Lower leg skin (tissue), 4 donors: Measurements from ENCODE around the gene SH2D3C. TPM values are rescaled to one million over a fixed set of nuclear protein-coding genes. Genes with fewer than 3 reads are reported as not detected.

ENCODE experiments used
- DNase-seq, 2 donors: peaks; one replicate each; pipeline ENCODE4 v3.0.0-alpha.2; 2019; ENCODE audit warnings: low spot score in 2 of 2
- H3K4me3 ChIP-seq: fragments of 200-600 bp; sonication (generic); 2 replicates; pipeline ENCODE4 v1.5.1; 2017; ENCODE audit warnings: mild to moderate bottlenecking, low read depth; ENCODE audit not compliant: poor library complexity, severe bottlenecking
- POLR2A ChIP-seq, 2 donors: fragments of 450-650 bp; IDR thresholded peaks; one replicate each; pipeline ENCODE4 v1.6.1; 2016 to 2017; ENCODE audit warnings: antibody characterized with exemption in 2 of 2, mild to moderate bottlenecking in 1 of 2, moderate library complexity in 1 of 2
- WGBS, 2 donors: methylation state at CpG; one replicate each; pipeline ENCODE4 v1.1.5; 2018; 5-methylcytosine and 5-hydroxymethylcytosine counted together
- intact Hi-C: fragments of 100-400 bp; cut with DNase I; formaldehyde crosslinking; loops from one replicate; pipeline ENCODE4 v1.15.0; 2023; ENCODE audit warnings: low total_unique reads
- total RNA-seq, 4 donors: library from RNA; depleted of rRNA; stranded (reverse); fragments of >200 nt; gene quantifications; one replicate each; pipeline ENCODE4 v1.1.0, GENCODE V29; 2016
- TF ChIP-seq, protein P1 (sequence below), 3 donors: fragments of 450-650 bp; IDR thresholded peaks; one replicate each; pipeline ENCODE4 v1.5.1; 2016; ENCODE audit warnings: antibody characterized with exemption in 3 of 3, mild to moderate bottlenecking in 3 of 3, moderate library complexity in 2 of 3

SH2D3C gene
- total RNA-seq, 4 donors from 2014 or later = 1.9 to 8.5 (median 5.3) TPM

DNA sequence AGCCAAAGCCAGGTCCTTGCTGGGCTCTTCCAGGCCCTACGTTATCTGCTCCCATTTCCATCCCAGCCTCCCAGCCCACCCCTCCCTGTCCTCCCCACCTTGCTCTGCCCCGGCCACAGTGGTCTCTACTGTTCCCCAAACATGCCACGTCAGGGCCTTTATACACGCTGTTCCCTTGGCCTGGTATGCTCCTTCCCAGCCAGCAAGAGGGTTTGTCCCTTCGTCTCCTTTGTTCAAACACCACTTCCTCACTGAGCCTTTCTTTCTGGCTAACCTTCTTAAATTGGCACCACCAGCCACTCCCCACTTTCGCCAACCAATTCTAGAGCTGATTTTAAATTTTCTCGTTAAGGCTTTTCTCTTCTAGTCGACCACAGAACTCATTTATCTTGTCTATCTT is 9.8 kb downstream of the SH2D3C start:
- H3K4me3 ChIP-seq = no peak overlapping the region
- DNase-seq = no peak
- intact Hi-C loops = no loop called here
- WGBS, 2 donors = 67 to 70% methylated on average over 8 of the region's 8 CpGs
- TF ChIP-seq POLR2A (IDR thresholded peaks at IDR 0.05) = no peak
- TF ChIP-seq, protein P1, sequence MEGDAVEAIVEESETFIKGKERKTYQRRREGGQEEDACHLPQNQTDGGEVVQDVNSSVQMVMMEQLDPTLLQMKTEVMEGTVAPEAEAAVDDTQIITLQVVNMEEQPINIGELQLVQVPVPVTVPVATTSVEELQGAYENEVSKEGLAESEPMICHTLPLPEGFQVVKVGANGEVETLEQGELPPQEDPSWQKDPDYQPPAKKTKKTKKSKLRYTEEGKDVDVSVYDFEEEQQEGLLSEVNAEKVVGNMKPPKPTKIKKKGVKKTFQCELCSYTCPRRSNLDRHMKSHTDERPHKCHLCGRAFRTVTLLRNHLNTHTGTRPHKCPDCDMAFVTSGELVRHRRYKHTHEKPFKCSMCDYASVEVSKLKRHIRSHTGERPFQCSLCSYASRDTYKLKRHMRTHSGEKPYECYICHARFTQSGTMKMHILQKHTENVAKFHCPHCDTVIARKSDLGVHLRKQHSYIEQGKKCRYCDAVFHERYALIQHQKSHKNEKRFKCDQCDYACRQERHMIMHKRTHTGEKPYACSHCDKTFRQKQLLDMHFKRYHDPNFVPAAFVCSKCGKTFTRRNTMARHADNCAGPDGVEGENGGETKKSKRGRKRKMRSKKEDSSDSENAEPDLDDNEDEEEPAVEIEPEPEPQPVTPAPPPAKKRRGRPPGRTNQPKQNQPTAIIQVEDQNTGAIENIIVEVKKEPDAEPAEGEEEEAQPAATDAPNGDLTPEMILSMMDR (IDR thresholded peaks at IDR 0.05) = no peak

DNA sequence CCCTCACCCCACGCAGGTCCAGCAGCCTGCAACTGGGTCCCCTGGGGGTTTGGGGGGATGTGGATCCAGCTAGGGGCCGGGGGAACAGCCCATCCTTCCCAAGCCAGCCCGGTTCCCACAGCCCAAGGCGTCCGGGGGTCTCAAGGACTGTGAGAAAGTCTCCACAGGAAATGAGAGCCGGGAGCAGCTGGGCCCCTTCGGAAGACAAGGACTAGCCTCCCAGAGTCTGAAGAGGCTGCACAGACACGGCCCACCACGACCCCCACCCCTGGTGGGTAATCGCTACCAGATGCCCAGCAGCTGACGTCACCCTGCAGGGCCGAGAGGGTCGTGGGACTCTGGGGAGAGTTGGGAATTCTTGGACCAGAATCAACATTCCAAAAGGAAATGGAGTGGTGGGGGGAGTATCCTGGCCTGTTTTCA is 10.5 kb downstream of the SH2D3C start:
- H3K4me3 ChIP-seq = no peak overlapping the region
- intact Hi-C loops = no loop called here
- TF ChIP-seq POLR2A (IDR thresholded peaks at IDR 0.05) = no peak
- TF ChIP-seq, protein P1 (IDR thresholded peaks at IDR 0.05) = no peak
- no peak for DNase-seq
- 43 to 57% methylated on average over 13 of the region's 13 CpGs for WGBS, 2 donors

DNA sequence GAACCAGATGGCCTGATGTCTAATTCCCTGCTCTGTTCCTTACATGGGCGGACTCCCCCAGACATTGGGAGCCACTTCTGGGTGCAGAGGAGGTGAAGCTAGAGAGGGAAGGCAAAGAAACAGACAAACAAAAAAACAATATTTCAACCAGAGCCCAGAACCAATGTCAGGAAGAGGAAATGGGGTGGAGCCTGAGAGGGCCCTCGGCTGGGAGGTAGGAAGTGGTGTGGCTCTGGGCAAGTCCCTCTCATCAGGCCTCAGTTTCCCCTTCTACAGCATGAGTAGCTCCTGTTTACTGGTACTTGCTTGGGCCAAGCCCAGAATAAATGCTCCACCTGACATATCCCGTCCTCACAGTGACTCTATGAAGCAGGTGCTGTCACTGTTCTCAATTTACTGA is 11.1 kb downstream of the SH2D3C start:
- WGBS, 2 donors = 64 to 81% methylated on average over 3 of the region's 3 CpGs
- no peak overlapping the region for H3K4me3 ChIP-seq
- no peak for DNase-seq
- intact Hi-C loops = no loop called here
- TF ChIP-seq POLR2A (IDR thresholded peaks at IDR 0.05) = no peak
- TF ChIP-seq, protein P1 (IDR thresholded peaks at IDR 0.05) = no peak

DNA sequence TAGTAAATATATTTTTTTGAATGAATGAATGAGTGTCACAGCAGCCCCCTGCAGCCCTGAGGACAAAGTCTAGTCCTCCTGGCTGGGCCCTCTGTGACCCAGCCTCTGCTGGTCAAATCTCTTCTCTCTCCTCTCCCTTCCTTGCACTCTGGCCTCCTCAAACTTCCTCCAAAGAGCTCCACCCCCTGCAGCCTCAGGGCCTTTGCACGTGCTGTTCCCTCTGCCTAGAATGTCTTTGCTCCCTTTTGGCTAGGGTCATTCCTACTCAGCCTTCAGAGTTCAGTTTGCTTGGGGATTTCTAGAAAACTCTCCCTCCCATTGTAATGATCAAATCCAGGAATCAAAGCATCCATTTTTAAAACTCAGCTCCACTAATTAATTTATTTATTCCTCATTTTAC is 13.0 kb downstream of the SH2D3C start:
- TF ChIP-seq, protein P1 (IDR thresholded peaks at IDR 0.05) = no peak
- no peak for TF ChIP-seq POLR2A (IDR thresholded peaks at IDR 0.05)
- DNase-seq = no peak
- no peak overlapping the region for H3K4me3 ChIP-seq
- intact Hi-C loops = no loop called here
- 74 to 77% methylated on average over 1 of the region's 1 CpG for WGBS, 2 donors

DNA sequence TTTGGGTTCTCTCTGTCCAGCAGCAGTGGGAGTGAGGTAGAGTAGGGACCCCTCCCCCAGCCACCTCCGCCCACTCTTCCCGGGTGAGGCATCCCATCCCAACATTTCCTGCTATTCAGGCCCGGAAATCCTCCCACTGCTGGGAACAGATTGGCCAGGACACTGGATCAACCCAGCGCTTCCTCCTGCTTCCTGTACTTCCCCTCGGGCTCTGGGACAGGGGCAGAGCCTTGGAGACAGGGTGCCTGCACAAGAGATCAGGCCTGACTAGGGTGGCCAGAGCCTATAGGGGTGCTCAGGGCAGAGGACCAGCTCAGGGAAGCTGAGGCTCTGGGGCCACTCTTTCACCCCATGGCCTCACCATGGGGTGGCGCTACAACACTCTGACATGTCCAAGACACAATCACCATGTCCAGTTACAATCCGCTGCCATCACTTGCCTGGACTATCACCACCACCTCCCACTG is 14.5 kb downstream of the SH2D3C start:
- intact Hi-C loops = no loop called here
- DNase-seq = no peak
- TF ChIP-seq, protein P1 (IDR thresholded peaks at IDR 0.05) = no peak
- no peak for TF ChIP-seq POLR2A (IDR thresholded peaks at IDR 0.05)
- 50 to 69% methylated on average over 7 of the region's 7 CpGs for WGBS, 2 donors
- no peak overlapping the region for H3K4me3 ChIP-seq

DNA sequence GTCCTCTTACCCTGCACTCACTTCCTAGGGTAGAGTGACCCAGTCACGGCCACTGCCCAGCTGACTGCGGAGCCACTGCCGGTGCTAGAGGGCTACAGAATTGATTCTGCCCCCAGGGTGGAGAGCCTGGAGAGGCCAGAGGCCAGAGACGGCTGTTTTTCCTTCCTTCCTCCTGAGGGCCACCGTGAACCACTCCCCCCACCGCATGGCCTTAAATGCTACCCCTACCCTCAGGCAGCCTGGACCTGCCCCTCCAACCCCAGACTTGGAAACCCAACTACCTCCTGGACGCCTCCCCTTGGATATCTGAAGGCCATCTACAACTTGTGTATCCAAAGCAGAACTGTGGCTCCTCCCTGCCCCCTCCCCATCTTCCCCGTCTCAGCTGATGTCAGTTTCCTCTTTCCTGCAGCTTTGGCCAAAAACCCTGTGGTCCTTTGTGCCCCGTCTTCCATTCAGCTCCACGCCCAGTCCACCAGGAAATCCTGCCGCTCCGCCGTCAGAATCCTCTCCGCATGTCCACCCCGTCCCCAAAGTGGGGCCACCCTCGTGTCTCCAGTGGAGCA is 16.3 kb downstream of the SH2D3C start:
- 43 to 52% methylated on average over 16 of the region's 16 CpGs for WGBS, 2 donors
- no peak overlapping the region for H3K4me3 ChIP-seq
- intact Hi-C loops = no loop called here
- DNase-seq = peak in 1 of 2 donors; percentile 88
- TF ChIP-seq, protein P1 (IDR thresholded peaks at IDR 0.05) = no peak
- no peak for TF ChIP-seq POLR2A (IDR thresholded peaks at IDR 0.05)
